GM23248 (cell line): Measurements from ENCODE around the gene H1-8.

ENCODE experiments used
- EZH2 ChIP-seq: fragments of 200-600 bp; sonication (generic); IDR thresholded peaks from 2 replicates; pipeline ENCODE4 v1.6.1; 2018; ENCODE audit warnings: antibody characterized with exemption, mild to moderate bottlenecking; ENCODE audit not compliant: insufficient read depth, poor library complexity, severe bottlenecking
- EZH2phosphoT487 ChIP-seq: fragments of 200-600 bp; sonication (generic); IDR thresholded peaks from 2 replicates; pipeline ENCODE4 v1.6.1; 2018; ENCODE audit warnings: antibody characterized with exemption, moderate library complexity, mild to moderate bottlenecking, low read depth; ENCODE audit not compliant: insufficient read depth

DNA sequence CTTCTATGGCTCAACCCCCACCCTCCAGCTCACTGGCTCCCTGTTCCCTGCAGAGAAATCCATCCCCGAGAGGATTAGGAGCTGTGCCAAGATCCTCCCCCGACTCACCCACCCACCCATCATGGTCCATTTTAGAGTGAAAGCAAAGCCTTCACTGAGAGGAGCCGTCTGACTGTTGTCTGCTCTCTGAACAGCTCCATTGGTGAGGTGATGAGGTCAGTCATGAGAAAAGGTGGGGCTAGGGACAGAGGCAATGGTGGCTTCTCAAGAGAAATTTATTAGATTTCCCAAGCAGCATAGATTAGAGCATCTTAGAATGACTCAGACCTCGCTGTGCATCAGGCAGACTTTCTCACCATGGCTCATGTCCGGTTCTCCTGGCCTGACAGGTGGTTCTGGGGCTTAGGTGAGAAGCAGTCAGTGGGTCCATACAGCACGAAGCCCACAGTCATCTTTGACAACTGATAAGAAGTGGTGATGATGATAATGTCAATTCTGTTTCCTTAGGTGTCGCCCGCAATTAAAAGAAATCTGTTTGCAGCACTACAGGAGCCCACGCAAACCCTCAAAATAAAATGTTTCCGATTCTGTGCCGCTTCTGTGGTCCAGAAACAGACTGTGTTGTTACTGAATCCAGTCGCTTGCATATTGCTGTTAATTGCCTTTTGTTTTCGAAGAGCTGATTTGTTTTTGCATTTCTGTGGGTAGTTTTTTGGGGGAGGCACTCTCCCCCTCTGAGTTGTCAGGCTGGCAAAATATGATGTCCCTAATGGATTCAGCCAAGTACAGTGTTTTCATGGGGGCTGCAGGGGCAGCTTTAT lies 39.3 kb upstream of the H1-8 start:
- TF ChIP-seq EZH2phosphoT487 (no peak), EZH2 (no peak)
